GM21367 (cell line): Measurements from ENCODE around the gene DAG1.

Experiments
- ATAC-seq: cut with Tn5 transposase; IDR thresholded peaks from one replicate; pipeline ENCODE4 v1.9.1; 2021; ENCODE audit not compliant: unreplicated experiment

The DAG1 gene

DNA sequence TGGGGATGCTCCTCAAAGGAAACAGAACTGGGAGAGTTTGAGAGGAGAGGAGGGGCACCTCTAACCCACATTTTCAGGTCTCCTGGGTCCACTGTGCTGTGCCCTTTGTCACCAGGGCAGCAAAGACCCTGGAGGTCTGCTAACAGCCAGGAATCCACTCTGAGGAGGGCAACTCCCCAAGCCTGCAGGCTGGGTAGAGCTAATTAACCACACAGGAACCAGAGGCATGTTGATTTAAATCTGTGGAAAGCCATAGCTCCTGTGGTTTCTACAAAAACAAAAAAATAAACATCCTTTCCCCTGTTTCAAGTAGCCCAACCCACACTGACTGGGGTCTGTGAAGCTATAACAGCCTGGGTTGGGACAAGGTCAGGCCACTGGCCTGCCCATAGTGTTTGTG, 82.0 kb downstream of the DAG1 start:
- ATAC-seq = no peak

DNA sequence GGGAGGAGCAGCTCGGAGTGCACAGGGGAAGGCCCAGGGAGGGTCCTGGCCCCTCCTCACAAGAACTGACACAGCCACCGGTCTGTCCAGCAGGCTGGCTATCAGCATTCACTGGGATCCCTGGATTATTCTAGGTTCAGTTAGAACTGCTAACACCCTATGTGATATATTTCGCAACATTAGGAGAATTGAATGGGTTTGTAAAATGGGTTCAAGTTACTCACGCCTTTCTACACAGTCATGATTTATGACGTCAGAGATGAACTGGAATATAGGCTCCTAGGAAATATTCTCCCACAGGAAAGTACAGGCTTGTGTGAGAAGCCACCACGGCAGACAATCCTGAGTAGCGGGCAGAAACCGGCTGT, 83.2 kb downstream of the DAG1 start:
- no peak for ATAC-seq

DNA sequence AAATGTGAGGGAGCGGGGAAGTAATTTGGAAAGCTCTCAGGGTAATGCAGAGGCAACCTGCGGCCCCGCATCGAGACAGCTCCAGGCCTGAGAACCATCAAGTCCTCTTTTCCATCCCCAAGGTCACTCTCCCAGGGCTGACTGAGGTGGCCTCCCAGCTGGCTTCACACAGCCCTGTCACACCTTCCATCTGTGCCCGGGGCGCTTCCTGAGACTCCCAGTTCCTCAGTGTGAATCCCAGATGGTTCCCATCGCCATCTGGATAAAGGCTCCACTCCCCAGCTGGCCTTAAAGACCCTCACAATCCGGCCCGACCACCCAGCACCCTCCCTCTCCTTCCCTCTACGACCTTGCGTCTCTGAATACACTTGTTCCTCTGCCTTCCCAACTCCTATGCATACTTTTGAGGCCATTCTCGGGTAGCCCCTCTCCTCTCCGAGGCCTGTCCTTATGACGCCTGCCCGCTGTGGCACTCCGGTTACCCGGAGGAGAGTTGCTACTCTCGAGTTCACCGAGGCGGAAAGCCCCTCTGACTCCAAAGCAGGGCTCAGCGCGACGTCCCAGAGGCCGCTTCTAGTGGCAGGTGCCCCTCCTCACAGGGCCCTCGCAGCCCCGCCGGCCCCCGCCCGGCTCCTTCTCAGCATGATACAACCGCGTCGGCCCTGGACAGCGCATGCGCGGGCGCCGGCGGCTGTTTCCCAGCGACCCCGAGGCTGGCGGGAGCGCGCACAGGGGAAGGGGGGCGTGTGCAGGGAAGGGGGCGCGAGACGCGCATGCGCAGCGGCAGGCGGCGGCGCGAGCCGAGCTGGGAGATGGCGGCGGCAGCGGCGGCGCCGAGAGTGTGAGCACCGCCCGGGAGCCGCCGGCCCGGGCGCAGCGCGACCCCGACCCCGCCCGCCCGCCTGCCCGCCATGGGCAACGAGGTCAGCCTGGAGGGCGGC, 83.9 kb downstream of the DAG1 start, which contains the start of gene BSN:
Gene BSN (plus strand): TSS at position 786 of the 941 bp plus-strand sequence. CDS start 126 bp downstream, at position 912.
- peak; percentile 65 for ATAC-seq

DNA sequence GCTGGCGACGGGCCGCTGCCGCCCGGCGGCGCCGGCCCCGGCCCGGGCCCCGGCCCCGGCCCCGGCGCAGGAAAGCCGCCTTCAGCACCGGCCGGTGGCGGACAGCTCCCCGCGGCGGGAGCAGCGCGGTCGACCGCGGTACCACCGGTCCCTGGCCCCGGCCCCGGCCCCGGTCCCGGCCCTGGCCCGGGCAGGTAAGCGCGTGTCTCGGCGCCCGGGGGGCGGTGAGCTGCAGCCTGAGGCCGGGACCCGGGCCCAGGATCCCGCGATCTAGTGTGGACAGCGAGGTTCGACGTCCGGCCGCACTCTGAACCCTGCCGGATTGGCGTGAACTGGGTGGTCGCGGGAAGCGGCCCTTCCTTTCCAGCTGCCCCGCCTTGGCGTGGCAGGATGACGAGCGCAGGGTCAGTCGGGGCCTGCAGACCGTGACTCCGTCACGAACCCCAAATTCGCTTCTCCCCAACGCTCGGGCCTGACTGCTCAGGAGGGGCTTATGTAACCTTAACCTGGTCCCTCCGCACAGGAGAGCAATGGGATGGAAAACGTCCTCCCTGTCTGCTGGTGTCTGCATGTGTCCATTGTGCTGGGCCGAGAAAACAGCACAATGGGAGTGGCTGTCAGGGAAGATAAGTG, 84.7 kb downstream of the DAG1 start:
- ATAC-seq = peak; percentile 49

DNA sequence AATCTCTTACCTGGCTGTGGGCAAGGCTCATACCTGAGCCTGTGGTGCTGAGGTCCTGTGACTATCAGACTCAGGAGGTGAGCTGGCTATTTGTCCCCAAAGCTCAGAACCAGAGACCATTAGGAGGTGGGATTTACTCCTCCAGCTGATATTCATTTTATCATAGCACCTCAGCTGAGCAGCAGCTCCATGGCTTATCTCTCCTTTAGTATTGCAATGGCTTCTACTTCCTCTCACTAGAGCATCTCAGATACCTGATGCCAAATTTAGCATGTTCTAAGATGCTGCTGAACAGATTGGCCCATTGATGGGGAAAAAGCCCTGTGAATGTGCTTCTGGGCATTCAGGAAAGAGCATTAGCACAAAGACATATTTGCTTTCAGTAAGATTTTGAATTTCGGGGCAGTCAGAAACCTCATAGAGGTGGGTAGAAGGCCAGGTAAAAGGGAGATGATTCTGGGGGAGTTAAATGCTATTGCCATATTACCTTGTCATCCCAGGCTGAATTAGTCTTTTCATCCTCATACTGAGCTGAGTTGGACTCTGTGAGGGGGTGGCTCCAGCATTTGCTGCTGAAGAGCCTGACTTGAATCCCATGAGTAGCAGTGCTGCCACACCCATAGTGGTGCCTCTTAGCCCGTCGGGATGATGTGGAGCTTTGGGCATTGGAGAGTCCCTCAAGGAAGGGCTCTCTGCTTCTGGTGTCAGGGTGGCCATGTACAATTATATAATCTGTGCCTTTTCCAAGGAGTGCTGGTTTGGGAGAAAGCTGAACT, 86.6 kb downstream of the DAG1 start:
- ATAC-seq = no peak

DNA sequence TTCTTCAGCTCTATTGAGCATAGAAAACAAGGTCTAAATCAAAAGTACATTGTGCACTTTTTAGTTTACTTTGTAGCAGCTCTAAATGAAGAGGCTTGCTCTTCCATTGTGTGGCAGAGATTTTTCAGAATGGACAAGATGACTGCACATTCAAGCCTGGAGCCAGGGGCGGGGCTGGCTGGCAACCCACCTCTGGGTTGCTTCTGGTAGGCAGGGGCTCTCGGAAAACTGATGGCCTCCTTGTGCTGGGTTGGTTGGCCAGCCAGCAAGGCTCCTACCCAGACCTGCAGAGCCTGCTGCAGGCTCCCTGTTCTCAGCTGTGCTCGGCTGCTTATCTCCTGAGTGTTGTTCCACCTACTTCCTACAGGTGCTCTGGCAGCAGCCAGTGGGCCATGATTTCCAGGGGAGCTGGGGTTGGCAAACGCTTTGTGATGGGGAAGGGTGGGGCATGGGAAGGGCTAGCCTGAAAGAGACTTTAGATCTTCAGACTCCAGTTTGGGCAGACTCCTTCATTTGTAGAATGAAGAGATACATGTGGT, 93.0 kb downstream of the DAG1 start:
- no peak for ATAC-seq

DNA sequence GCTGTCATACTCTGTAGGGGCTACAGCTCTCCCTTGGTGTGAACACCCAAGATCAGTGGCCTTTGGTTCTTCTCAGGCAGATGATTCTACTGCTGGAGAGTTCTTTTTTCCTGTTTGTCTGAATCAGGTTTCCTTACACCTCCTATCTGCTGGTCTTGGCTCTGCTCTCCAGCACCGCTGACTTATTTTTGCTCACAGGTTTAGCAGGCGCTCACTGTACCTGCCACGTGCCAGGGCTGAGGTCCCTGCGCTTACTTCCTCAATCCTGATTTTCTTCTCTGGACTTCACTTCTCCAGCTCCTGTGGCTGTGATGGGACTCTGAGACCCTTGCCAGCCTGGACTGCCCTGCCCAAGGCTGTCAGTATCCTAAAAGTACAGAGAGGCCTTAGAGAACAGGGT, 93.7 kb downstream of the DAG1 start:
- ATAC-seq = no peak

DNA sequence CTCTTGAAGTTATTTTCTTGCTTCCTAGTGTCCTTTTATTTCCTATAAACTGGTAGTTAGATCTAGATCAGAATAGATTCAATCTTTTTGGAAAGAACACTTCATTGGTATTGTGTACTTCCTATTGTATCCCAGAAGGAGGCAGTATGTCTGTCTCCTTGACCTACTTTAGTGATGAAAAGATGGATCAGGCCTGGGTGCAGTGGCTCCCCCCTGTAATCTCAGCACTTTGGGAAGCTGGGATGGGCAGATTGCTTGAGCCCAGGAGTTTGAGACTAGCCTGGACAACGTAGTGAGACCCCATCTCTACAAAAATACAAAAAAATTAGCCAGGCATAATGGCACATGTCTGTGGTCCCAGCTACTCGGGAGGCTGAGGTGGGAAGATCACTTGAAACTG, 96.2 kb downstream of the DAG1 start:
- ATAC-seq = no peak

DNA sequence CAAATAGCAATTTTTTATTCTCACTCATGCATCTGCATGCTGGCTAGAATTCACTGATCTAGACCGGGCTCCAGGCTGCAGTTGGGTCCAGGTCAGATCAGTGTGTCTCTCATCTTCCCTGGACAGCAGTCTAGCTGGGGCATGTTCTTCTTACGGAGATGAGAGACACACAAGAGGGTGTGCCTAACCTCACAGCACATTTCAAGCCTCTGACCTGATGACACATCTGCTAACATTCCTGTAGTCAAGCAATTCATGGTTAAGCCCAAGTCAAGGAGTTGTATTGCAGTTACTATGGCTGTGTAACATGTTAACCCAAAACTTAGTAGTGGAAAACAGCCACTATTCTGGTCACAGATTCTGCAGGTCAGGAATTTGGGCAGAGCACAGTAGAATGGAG, 97.3 kb downstream of the DAG1 start:
- no peak for ATAC-seq

DNA sequence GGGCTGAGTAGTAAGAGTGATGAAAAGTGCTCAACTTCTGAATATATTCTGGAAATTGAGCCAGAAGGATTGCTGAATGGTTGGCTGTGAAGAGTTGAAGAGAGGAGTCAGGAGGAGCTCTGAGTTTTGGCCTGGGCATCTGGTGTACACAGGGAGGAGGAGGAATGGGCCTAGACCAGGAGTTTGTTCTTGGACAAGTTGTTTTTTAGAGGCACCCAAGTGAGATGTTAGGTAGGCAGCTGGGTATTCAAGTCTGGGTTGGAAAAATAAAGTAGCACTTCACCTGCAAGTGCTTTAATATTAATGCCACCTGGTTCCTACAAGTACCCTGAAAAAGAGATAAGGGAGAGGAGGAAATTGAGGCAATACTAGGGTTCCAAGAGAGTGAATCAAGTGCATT, 98.9 kb downstream of the DAG1 start:
- no peak for ATAC-seq

DNA sequence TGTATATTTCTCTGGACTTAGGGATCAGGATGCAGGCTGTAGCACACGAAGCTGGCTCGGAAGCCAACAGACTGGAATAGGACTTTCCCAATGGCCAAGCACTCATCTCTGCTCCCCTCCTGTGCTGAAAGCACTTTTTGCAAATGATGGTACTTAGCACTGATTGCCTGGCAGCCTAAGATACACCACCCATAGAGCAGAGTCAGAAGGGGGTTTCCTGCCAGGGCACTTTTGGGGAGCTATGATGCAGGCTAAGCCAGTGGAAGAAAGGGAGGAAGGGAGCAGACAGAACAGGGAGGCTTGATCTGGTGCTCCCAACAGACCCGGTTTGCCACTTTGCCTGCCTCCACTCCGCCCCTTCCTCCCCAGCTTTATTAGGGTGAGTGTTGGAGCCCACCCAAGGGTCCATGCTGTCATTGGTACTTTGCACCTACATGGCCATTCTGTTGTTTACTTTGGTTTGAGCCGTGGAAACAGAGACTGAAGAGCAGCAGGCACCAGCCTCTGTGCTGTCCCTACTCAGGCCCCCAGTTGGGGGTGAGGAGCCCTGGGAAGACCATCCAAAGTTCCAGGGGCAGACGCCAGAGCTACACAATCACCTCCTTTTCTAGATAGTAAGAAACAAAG, 100.1 kb downstream of the DAG1 start:
- no peak for ATAC-seq

DNA sequence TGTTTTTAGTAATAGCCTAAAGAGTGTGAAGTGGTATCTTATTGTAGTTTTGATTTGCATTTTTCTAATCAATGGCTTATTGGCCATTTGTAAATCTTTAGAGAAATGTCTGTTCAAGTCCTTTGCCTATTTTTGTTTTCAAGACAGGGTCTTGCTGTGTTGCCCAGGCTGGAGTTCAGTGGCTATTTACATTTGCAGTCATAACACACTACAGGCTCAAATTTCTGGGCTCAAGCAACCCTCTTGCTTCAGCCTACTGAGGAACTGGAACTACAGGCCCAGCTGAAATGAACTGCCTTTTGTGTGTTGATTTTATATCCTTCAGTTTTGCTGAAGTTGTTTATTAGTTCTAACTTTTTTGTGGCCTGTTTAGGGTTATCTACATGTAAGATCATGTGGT, 112.1 kb downstream of the DAG1 start:
- no peak for ATAC-seq
